H1 (cell line): ENCODE data around the gene CPPED1. TPM values are rescaled to one million over a fixed set of nuclear protein-coding genes. Genes with fewer than 3 reads are reported as not detected.

Experiments
- CTCF ChIA-PET: fragments of 300-600 bp; sonication (Branson Sonifier 250); formaldehyde crosslinking; loops from one replicate; lab custom pipeline; 2021; ENCODE audit not compliant: partially characterized antibody; lab: Charles Lee
- POLR2A ChIA-PET: fragments of 300-600 bp; sonication (Branson Sonifier 250); formaldehyde crosslinking; loops from one replicate; lab custom pipeline; 2021; ENCODE audit warnings: inconsistent platforms; ENCODE audit not compliant: partially characterized antibody; lab: Charles Lee
- DNase-seq, 2 experiments: peaks; one replicate each; pipeline versions ENCODE4 v3.0.0 to v3.0.0-alpha.2; 2010 to 2022; ENCODE audit warnings: low spot score in 2 of 2, low read depth in 1 of 2, mixed read lengths in 1 of 2
- FAIRE-seq: peaks from 2 replicates; lab custom pipeline; 2011; peaks lifted over from hg19 to GRCh38; lab: Jason Lieb, UNC
- H2AFZ ChIP-seq: 2 replicates; pipeline ENCODE4 v1.8.1; 2012; ENCODE audit warnings: low read length, inconsistent platforms
- H2AK5ac ChIP-seq: 2 replicates; pipeline ENCODE4 v1.6.1; 2013; ENCODE audit warnings: low read depth, low read length
- H2BK120ac ChIP-seq: replicated peaks from 2 replicates; pipeline ENCODE3; 2013; ENCODE audit warnings: low read depth, low read length, inconsistent platforms
- H2BK12ac ChIP-seq: 2 replicates; pipeline ENCODE4 v1.6.1; 2013; ENCODE audit warnings: low read depth, low read length
- H2BK15ac ChIP-seq: 2 replicates; pipeline ENCODE4 v1.6.1; 2013; ENCODE audit warnings: low read length
- H2BK20ac ChIP-seq: 2 replicates; pipeline ENCODE4 v1.6.1; 2013; ENCODE audit warnings: low read length
- H2BK5ac ChIP-seq: 2 replicates; pipeline ENCODE4 v1.6.1; 2013; ENCODE audit warnings: low read depth, low read length
- H3K14ac ChIP-seq: 2 replicates; pipeline ENCODE4 v1.6.1; 2013; ENCODE audit warnings: inconsistent platforms; ENCODE audit not compliant: insufficient read length
- H3K18ac ChIP-seq: 2 replicates; pipeline ENCODE4 v1.6.1; 2013; ENCODE audit warnings: low read length; ENCODE audit errors: extremely low read depth
- H3K23ac ChIP-seq: 2 replicates; pipeline ENCODE4 v1.6.1; 2013; ENCODE audit warnings: inconsistent platforms; ENCODE audit not compliant: insufficient read length
- H3K23me2 ChIP-seq: 2 replicates; pipeline ENCODE4 v1.6.1; 2013; ENCODE audit warnings: low read depth, low read length
- H3K27ac ChIP-seq: 2 replicates; pipeline ENCODE4 v1.6.1; 2011; ENCODE audit warnings: low read depth, low read length, inconsistent platforms
- H3K27me3 ChIP-seq, 4 experiments: replicated peaks in 1 of 4; 1 replicate in 1 of 4; 2 replicates in 3 of 4; pipeline versions ENCODE4 v1.6.1 to v1.8.1; 2011 to 2013; ENCODE audit warnings: low read length in 3 of 4, mild to moderate bottlenecking in 3 of 4, inconsistent platforms in 2 of 4, mixed read lengths in 2 of 4, moderate library complexity in 1 of 4; ENCODE audit not compliant: control insufficient read depth in 3 of 4, insufficient read depth in 3 of 4; ENCODE audit errors: extremely low read depth in 1 of 4
- H3K36me3 ChIP-seq, 4 experiments: 2 replicates each; pipeline versions ENCODE4 v1.6.1 to v1.8.1; 2011 to 2013; ENCODE audit warnings: mild to moderate bottlenecking in 4 of 4, low read length in 3 of 4, moderate library complexity in 2 of 4, control low read depth in 1 of 4, inconsistent platforms in 1 of 4; ENCODE audit not compliant: insufficient read depth in 4 of 4, control insufficient read depth in 2 of 4
- H3K4ac ChIP-seq: replicated peaks from 2 replicates; pipeline ENCODE3; 2013; ENCODE audit warnings: low read length, low read depth, mixed read lengths, inconsistent platforms; ENCODE audit not compliant: insufficient read length
- H3K4me1 ChIP-seq, 4 experiments: replicated peaks in 1 of 4; 1 replicate in 1 of 4; 2 replicates in 3 of 4; pipeline versions ENCODE4 v1.6.1 to v1.8.1; 2011 to 2013; ENCODE audit warnings: low read length in 3 of 4, inconsistent platforms in 2 of 4, mixed read lengths in 1 of 4; ENCODE audit not compliant: insufficient read depth in 4 of 4, control insufficient read depth in 3 of 4
- H3K4me2 ChIP-seq, 2 experiments: 2 replicates each; pipeline versions ENCODE4 v1.6.1 to v1.8.1; 2011 to 2013; ENCODE audit warnings: low read depth in 2 of 2, low read length in 2 of 2, control low read depth in 1 of 2, inconsistent platforms in 1 of 2, mild to moderate bottlenecking in 1 of 2; ENCODE audit not compliant: insufficient read depth in 1 of 2
- H3K4me3 ChIP-seq, 4 experiments: fragments of 200-600, 300-600 bp in 1 of 4; sonication (generic), shearing (Covaris generic), sonication (Bioruptor Twin) in 1 of 4; 2 replicates each; pipeline versions ENCODE4 v1.5.1 to v1.8.1; 2011 to 2016; ENCODE audit warnings: low read length in 4 of 4, low read depth in 3 of 4, control low read depth in 2 of 4, inconsistent platforms in 2 of 4, mild to moderate bottlenecking in 2 of 4, mixed read lengths in 1 of 4, moderate library complexity in 1 of 4; ENCODE audit not compliant: insufficient read depth in 2 of 4; ENCODE audit errors: extremely low read depth in 1 of 4
- H3K56ac ChIP-seq: replicated peaks from 2 replicates; pipeline ENCODE3; 2013; ENCODE audit warnings: low read depth, mild to moderate bottlenecking, mixed read lengths, low read length, inconsistent platforms; ENCODE audit not compliant: insufficient read length
- H3K79me1 ChIP-seq: 2 replicates; pipeline ENCODE4 v1.6.1; 2013; ENCODE audit warnings: low read depth, low read length, control low read depth
- H3K79me2 ChIP-seq, 2 experiments: 2 replicates each; pipeline versions ENCODE4 v1.6.1 to v1.8.1; 2012 to 2013; ENCODE audit warnings: low read length in 2 of 2, mild to moderate bottlenecking in 2 of 2, inconsistent platforms in 1 of 2; ENCODE audit not compliant: insufficient read depth in 2 of 2, control insufficient read depth in 1 of 2
- H3K9ac ChIP-seq, 4 experiments: replicated peaks in 1 of 4; 1 replicate in 1 of 4; 2 replicates in 3 of 4; pipeline versions ENCODE4 v1.6.1 to v1.8.1; 2011 to 2013; ENCODE audit warnings: low read depth in 3 of 4, low read length in 3 of 4, control low read depth in 2 of 4, mild to moderate bottlenecking in 2 of 4, moderate library complexity in 2 of 4, inconsistent platforms in 1 of 4; ENCODE audit errors: extremely low read depth in 1 of 4
- H3K9me3 ChIP-seq, 2 experiments: 2 replicates each; pipeline versions ENCODE4 v1.6.1 to v1.8.1; 2012 to 2013; ENCODE audit warnings: mild to moderate bottlenecking in 2 of 2, moderate library complexity in 2 of 2, control low read depth in 1 of 2, inconsistent platforms in 1 of 2, low read depth in 1 of 2, low read length in 1 of 2, mixed read lengths in 1 of 2; ENCODE audit not compliant: insufficient read depth in 2 of 2
- H4K20me1 ChIP-seq, 2 experiments: replicated peaks in 1 of 2; 2 replicates each; pipeline versions ENCODE3 to v1.8.1; 2011 to 2013; ENCODE audit warnings: inconsistent platforms in 2 of 2, low read length in 2 of 2, mild to moderate bottlenecking in 1 of 2; ENCODE audit not compliant: insufficient read depth in 2 of 2, control insufficient read depth in 1 of 2
- H4K5ac ChIP-seq: 2 replicates; pipeline ENCODE4 v1.6.1; 2013; ENCODE audit warnings: low read length, low read depth, mixed read lengths, inconsistent platforms; ENCODE audit not compliant: insufficient read length
- H4K8ac ChIP-seq: 2 replicates; pipeline ENCODE4 v1.8.0; 2013; ENCODE audit warnings: mild to moderate bottlenecking, moderate library complexity, low read length, inconsistent platforms; ENCODE audit not compliant: insufficient read depth; ENCODE audit errors: extremely low read depth
- H4K91ac ChIP-seq: replicated peaks from 2 replicates; pipeline ENCODE3; 2013; ENCODE audit warnings: low read length, mixed read lengths, inconsistent platforms; ENCODE audit not compliant: insufficient read length
- BRCA1 ChIP-seq: IDR thresholded peaks from 2 replicates; pipeline ENCODE4 v1.6.1; 2012; ENCODE audit warnings: low read depth, low read length, improper control_type of control experiment
- CHD2 ChIP-seq: IDR thresholded peaks from 2 replicates; pipeline ENCODE4 v1.6.1; 2012; ENCODE audit warnings: low read length, improper control_type of control experiment
- EGR1 ChIP-seq: IDR thresholded peaks from 2 replicates; pipeline ENCODE4 v1.6.1; 2011; ENCODE audit warnings: low read depth, low read length, borderline replicate concordance
- EP300 ChIP-seq, 2 experiments: IDR thresholded peaks; 1 replicate in 1 of 2; 2 replicates in 1 of 2; pipeline ENCODE4 v1.6.1; 2011 to 2012; ENCODE audit warnings: low read depth in 2 of 2, low read length in 2 of 2, mild to moderate bottlenecking in 2 of 2, borderline replicate concordance in 1 of 2, inconsistent platforms in 1 of 2, moderate library complexity in 1 of 2
- KDM4A ChIP-seq: IDR thresholded peaks from one replicate; pipeline ENCODE4 v1.7.1; 2012; ENCODE audit warnings: low read depth, mild to moderate bottlenecking, moderate library complexity, low read length, inconsistent platforms; ENCODE audit not compliant: severe bottlenecking
- MAFK ChIP-seq: IDR thresholded peaks from 2 replicates; pipeline ENCODE4 v1.6.1; 2012; ENCODE audit warnings: low read depth, mild to moderate bottlenecking, improper control_type of control experiment, low read length
- MAX ChIP-seq: IDR thresholded peaks from 2 replicates; pipeline ENCODE4 v1.6.1; 2012; ENCODE audit warnings: inconsistent platforms
- NANOG ChIP-seq: IDR thresholded peaks from 2 replicates; pipeline ENCODE4 v1.6.1; 2011; ENCODE audit warnings: low read length, low read depth, mild to moderate bottlenecking, inconsistent platforms; ENCODE audit not compliant: insufficient read depth, poor library complexity, severe bottlenecking
- POLR2A ChIP-seq, 2 experiments: IDR thresholded peaks; 1 replicate in 1 of 2; 2 replicates in 1 of 2; pipeline ENCODE4 v1.6.1; 2011; ENCODE audit warnings: low read depth in 2 of 2, low read length in 2 of 2, mild to moderate bottlenecking in 2 of 2; ENCODE audit errors: control extremely low read depth in 1 of 2
- RFX5 ChIP-seq: IDR thresholded peaks from 2 replicates; pipeline ENCODE4 v1.6.1; 2011; ENCODE audit warnings: low read depth, low read length, improper control_type of control experiment, borderline replicate concordance
- SIX5 ChIP-seq: IDR thresholded peaks from 2 replicates; pipeline ENCODE4 v1.6.1; 2011; ENCODE audit warnings: mild to moderate bottlenecking, low read depth, low read length
- SP1 ChIP-seq: IDR thresholded peaks from 2 replicates; pipeline ENCODE4 v1.6.1; 2011; ENCODE audit warnings: low read depth, low read length
- TAF1 ChIP-seq: IDR thresholded peaks from 2 replicates; pipeline ENCODE4 v1.6.1; 2011; ENCODE audit warnings: mild to moderate bottlenecking, low read depth, low read length
- USF2 ChIP-seq: IDR thresholded peaks from 2 replicates; pipeline ENCODE4 v1.6.1; 2011; ENCODE audit warnings: low read length, improper control_type of control experiment
- WGBS, 2 experiments: shearing (Covaris generic) in 1 of 2; methylation state at CpG; one replicate each; pipeline versions ENCODE4 v1.1.6 to v1.1.7; 2013 to 2015; ENCODE audit warnings: low lambda C conversion rate in 2 of 2, mixed read lengths in 2 of 2, inconsistent platforms in 1 of 2, low coverage in 1 of 2, missing lambda C conversion rate in 1 of 2; ENCODE audit not compliant: insufficient replicate concordance in 2 of 2, insufficient coverage in 1 of 2, insufficient read length in 1 of 2; ENCODE audit errors: extremely low coverage in 1 of 2, missing lambda C conversion rate in 1 of 2; 5-methylcytosine and 5-hydroxymethylcytosine counted together
- polyA plus RNA-seq, 7 experiments: library from polyadenylated mRNA; depleted of rRNA in 3 of 7; stranded (reverse) in 5 of 7; unstranded in 2 of 7; fragments of >200 nt in 5 of 7; fragments of 200-250 nt in 2 of 7; gene quantifications; 1 replicate in 5 of 7; 2 replicates in 1 of 7; 4 replicates in 1 of 7; pipeline versions ENCODE4 v1.2.1 to v1.2.3, GENCODE V29; 2011 to 2013; ENCODE audit warnings: missing spikeins in 2 of 7, mixed read lengths in 2 of 7
- total RNA-seq: library from RNA; stranded (reverse); fragmentation: NEBNext Ultra II Directional; extraction: Animal tissue kit (Norgen Biotek cat#: 25700); gene quantifications from 2 replicates; pipeline ENCODE4 v1.2.1, GENCODE V29; 2021

Gene CPPED1
- total and polyA plus RNA-seq, 2 of the 8 experiments (the other 6 are each of a cell fraction or from before 2014, with no cell fraction given): 3.5 to 11.2 TPM

- ChIA-PET POLR2A (no interaction called here), CTCF (interaction anchor here (1.0 kb wide), 1 partner anchor 25 kb away, joined by 3 read pairs; no protein-coding TSS in a partner anchor)
- Histone ChIP-seq H4K20me1 (no peaks in the 10 kb centered on the region), H3K9me3 (no peaks in the 10 kb centered on the region), H2BK120ac (no peak overlapping the region), H3K23me2 (no peaks in the 10 kb centered on the region), H2BK15ac (no peak overlapping the region), H2AK5ac (no peak overlapping the region), H2AFZ (no peak overlapping the region), H4K5ac (no peak overlapping the region), H2BK5ac (no peak overlapping the region), H3K79me1 (no peaks in the 10 kb centered on the region), H4K91ac (no peak overlapping the region), H3K4me1 (no peaks in the 10 kb centered on the region), H3K9ac (no peak overlapping the region), H2BK12ac (no peak overlapping the region), H3K56ac (no peak overlapping the region), H3K27me3 (no peaks in the 10 kb centered on the region), H4K8ac (no peak overlapping the region), H3K23ac (no peak overlapping the region), H3K4me3 (no peak overlapping the region), H3K36me3 (no peaks in the 10 kb centered on the region), H3K14ac (no peak overlapping the region), H3K4me2 (no peak overlapping the region), H3K27ac (no peak overlapping the region), H2BK20ac (no peak overlapping the region), H3K79me2 (no peaks in the 10 kb centered on the region), H3K4ac (no peak overlapping the region), H3K18ac (no peak overlapping the region)
- DNase-seq (no peak), FAIRE-seq (no peak)
- 89% methylated on average over 7 of the region's 7 CpGs; no CpG with 5 or more reads in 1 of the 2 experiments for WGBS, 2 experiments
- TF ChIP-seq EGR1 (no peak), MAFK (no peak), KDM4A (no peak), CHD2 (no peak), MAX (no peak), SP1 (no peak), POLR2A (IDR thresholded peaks at IDR 0.05; ENCODE audit: control extremely low read depth in 1 of 2, low read depth in 2 of 2, low read length in 2 of 2) (no peak), BRCA1 (no peak), RFX5 (no peak), NANOG (no peak), USF2 (no peak), SIX5 (no peak), TAF1 (no peak), EP300 (IDR thresholded peaks at IDR 0.05; ENCODE audit: borderline replicate concordance in 1 of 2, low read depth in 2 of 2, low read length in 2 of 2) (no peak)
Measured at GRCh38 chr16:12699161-12699560, 104.5 kb downstream of the CPPED1 start.
